OCI-LY3 (cell line): ENCODE results near the gene PLCB1.

Experiments
- EZH2phosphoT487 ChIP-seq: fragments of 200-600 bp; shearing (Covaris generic); IDR thresholded peaks from 2 replicates; pipeline ENCODE4 v1.6.1; 2018; ENCODE audit warnings: antibody characterized with exemption, mixed run types, low read depth
- TF ChIP-seq, protein P1 (sequence below): fragments of 200-600, 300-600 bp; sonication (generic); IDR thresholded peaks from 2 replicates; pipeline ENCODE4 v1.5.1; 2014; ENCODE audit warnings: antibody characterized with exemption, low read length, low read depth

- TF ChIP-seq, protein P1, sequence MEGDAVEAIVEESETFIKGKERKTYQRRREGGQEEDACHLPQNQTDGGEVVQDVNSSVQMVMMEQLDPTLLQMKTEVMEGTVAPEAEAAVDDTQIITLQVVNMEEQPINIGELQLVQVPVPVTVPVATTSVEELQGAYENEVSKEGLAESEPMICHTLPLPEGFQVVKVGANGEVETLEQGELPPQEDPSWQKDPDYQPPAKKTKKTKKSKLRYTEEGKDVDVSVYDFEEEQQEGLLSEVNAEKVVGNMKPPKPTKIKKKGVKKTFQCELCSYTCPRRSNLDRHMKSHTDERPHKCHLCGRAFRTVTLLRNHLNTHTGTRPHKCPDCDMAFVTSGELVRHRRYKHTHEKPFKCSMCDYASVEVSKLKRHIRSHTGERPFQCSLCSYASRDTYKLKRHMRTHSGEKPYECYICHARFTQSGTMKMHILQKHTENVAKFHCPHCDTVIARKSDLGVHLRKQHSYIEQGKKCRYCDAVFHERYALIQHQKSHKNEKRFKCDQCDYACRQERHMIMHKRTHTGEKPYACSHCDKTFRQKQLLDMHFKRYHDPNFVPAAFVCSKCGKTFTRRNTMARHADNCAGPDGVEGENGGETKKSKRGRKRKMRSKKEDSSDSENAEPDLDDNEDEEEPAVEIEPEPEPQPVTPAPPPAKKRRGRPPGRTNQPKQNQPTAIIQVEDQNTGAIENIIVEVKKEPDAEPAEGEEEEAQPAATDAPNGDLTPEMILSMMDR: no peak
- no peak for TF ChIP-seq EZH2phosphoT487
Measured at GRCh38 chr20:8153281-8153908, 21.3 kb downstream of the PLCB1 start.
